ENCODE measurements around the gene KRT71. TPM values are rescaled to one million over a fixed set of nuclear protein-coding genes. Genes with fewer than 3 reads are reported as not detected.

Gene KRT71
- total RNA-seq, 4 donors from 2014 or later = not detected

DNA sequence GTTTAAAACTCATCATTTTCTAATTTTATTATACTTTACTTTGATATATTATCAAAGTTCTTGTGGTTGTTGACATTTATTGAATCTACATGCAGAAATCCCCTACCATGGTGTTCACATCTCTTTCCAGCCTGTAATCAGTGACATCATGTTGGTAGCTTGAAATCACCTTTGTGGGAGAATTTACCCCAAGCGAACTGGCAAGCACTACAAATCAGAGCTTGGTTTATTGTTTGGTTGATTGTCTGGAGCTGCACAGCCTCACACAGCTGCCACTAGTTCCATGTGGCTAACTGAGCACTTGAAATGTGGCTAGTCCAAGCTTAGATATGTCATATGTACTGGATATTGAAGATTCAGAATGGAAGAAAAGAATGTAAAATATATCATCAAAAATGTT is 17.4 kb downstream of the KRT71 start:
- intact Hi-C loops (cut with DNase I) = no loop called here
- no peak for DNase-seq
- 17% methylated on average over 1 of the region's 1 CpG for WGBS, 2 donors
- Histone ChIP-seq H3K27me3 (no peaks in the 10 kb centered on the region), H3K9me3 (no peaks in the 10 kb centered on the region), H3K36me3 (no peaks in the 10 kb centered on the region), H3K4me3 (no peak overlapping the region), H3K27ac (no peak overlapping the region), H3K4me1 (peaks cover 0 to 27% (median 15%) of the 10 kb centered on the region in 3 donors)
- TF ChIP-seq, protein P1, sequence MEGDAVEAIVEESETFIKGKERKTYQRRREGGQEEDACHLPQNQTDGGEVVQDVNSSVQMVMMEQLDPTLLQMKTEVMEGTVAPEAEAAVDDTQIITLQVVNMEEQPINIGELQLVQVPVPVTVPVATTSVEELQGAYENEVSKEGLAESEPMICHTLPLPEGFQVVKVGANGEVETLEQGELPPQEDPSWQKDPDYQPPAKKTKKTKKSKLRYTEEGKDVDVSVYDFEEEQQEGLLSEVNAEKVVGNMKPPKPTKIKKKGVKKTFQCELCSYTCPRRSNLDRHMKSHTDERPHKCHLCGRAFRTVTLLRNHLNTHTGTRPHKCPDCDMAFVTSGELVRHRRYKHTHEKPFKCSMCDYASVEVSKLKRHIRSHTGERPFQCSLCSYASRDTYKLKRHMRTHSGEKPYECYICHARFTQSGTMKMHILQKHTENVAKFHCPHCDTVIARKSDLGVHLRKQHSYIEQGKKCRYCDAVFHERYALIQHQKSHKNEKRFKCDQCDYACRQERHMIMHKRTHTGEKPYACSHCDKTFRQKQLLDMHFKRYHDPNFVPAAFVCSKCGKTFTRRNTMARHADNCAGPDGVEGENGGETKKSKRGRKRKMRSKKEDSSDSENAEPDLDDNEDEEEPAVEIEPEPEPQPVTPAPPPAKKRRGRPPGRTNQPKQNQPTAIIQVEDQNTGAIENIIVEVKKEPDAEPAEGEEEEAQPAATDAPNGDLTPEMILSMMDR (IDR thresholded peaks at IDR 0.05) = no peak
- TF ChIP-seq POLR2A (IDR thresholded peaks at IDR 0.05) = no peak

DNA sequence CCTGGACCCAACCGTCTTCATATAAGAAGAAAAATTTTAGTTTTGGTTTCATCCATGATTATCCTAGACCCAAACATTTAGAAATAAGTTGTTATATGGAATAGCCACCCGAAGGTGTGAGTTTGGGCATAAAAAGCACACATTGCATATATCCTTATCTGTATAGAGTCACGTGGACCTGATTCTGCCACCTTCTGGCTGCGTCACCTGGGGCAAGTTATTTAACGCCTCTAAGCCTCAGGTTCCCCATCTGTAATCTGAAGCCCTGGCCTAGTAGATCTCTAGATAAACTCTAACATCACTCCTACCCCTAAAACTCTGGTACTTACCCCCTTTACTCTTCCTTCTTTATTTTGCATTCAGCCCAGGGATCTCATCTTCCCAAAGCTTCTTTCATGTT is 18.5 kb downstream of the KRT71 start:
- no peak for DNase-seq
- H3K36me3 ChIP-seq = no peaks in the 10 kb centered on the region
- WGBS, 2 donors = 71 to 72% methylated on average over 5 of the region's 5 CpGs

DNA sequence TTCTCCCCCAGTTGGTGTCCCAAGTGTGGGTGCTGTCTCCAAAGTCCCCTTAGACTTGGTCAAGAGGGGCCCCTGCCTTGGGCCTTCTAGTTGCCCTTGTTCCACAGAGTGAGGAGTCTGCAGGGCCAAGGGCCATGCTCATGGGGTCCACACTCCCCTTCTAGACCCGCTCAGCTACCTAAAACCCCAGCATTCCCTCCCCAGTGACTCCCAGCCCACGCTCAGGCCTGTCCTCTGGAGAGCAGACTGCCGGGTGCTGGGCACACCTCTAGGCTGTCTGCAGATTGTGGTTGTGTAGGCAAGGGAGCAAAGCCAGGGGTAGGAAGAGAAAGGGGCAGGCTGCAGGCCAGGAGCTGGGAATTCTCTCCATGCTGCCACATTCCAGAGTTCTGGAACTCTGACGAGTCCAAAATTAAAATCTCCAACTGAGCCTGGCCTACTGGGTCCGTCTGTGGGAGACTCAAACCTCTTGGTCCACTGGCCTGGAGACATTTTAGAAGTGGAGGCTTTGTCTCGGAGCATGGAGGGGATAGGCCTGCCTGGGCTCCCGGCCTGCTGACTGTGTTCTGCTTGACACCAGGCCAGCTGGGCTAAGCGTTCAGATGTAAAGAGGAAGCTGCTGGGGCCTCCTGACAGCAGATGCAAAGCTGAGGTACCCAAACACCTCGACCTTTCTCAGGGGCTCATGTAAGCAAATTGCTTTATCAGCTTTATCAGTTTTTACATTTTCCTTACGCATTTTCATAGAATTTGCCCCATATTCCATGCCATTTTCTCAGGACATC is 19.1 kb downstream of the KRT71 start:
- Histone ChIP-seq H3K4me3 (no peak overlapping the region), H3K4me1 (peaks cover 0 to 10% (median 5%) of the 10 kb centered on the region in 3 donors), H3K27ac (no peak overlapping the region), H3K36me3 (no peaks in the 10 kb centered on the region), H3K27me3 (no peaks in the 10 kb centered on the region), H3K9me3 (no peaks in the 10 kb centered on the region)
- intact Hi-C loops (cut with DNase I) = no loop called here
- no peak for DNase-seq
- WGBS, 2 donors = 47 to 49% methylated on average over 6 to 7 of the region's 10 CpGs
- no peak for TF ChIP-seq POLR2A (IDR thresholded peaks at IDR 0.05)
- TF ChIP-seq, protein P1 (IDR thresholded peaks at IDR 0.05) = no peak

More for the DNA sequence above, 18.5 kb downstream of the KRT71 start:
- H3K27me3 ChIP-seq = no peaks in the 10 kb centered on the region
- no peaks in the 10 kb centered on the region for H3K9me3 ChIP-seq
- no peak overlapping the region for H3K4me3 ChIP-seq
- intact Hi-C loops (cut with DNase I) = no loop called here
- H3K27ac ChIP-seq = no peak overlapping the region
- TF ChIP-seq, protein P1 (IDR thresholded peaks at IDR 0.05) = no peak
- TF ChIP-seq POLR2A (IDR thresholded peaks at IDR 0.05) = no peak
- H3K4me1 ChIP-seq = peaks cover 0 to 16% (median 9%) of the 10 kb centered on the region in 3 donors

DNA sequence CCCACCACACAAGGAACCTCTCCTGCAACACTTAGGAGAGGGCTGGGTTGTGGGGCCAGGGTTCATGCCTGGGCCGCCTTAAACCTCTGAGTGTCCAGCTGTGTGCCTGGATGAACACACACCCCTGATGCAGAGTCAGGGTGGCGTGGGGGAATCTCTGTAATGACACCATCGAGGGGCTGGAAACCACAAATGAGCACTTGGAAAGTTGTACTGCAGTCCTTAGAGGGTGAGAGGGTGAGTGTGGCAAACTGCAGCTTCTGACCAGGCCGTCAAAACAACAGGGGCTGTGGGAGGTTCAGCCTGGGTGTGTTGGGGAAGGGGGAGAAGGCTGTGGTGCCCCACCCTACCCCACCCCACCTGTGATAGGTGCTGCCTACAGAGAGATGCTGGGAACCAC is 20.3 kb downstream of the KRT71 start:
- no peak overlapping the region for H3K27ac ChIP-seq
- intact Hi-C loops (cut with DNase I) = no loop called here
- TF ChIP-seq, protein P1 (IDR thresholded peaks at IDR 0.05) = no peak
- TF ChIP-seq POLR2A (IDR thresholded peaks at IDR 0.05) = no peak
- no peaks in the 10 kb centered on the region for H3K36me3 ChIP-seq
- H3K9me3 ChIP-seq = no peaks in the 10 kb centered on the region
- 60 to 78% methylated on average over 1 to 4 of the region's 4 CpGs for WGBS, 2 donors
- peaks cover 0 to 7% (median 0%) of the 10 kb centered on the region in 3 donors for H3K4me1 ChIP-seq
- DNase-seq = no peak
- no peak overlapping the region for H3K4me3 ChIP-seq
- H3K27me3 ChIP-seq = no peaks in the 10 kb centered on the region

DNA sequence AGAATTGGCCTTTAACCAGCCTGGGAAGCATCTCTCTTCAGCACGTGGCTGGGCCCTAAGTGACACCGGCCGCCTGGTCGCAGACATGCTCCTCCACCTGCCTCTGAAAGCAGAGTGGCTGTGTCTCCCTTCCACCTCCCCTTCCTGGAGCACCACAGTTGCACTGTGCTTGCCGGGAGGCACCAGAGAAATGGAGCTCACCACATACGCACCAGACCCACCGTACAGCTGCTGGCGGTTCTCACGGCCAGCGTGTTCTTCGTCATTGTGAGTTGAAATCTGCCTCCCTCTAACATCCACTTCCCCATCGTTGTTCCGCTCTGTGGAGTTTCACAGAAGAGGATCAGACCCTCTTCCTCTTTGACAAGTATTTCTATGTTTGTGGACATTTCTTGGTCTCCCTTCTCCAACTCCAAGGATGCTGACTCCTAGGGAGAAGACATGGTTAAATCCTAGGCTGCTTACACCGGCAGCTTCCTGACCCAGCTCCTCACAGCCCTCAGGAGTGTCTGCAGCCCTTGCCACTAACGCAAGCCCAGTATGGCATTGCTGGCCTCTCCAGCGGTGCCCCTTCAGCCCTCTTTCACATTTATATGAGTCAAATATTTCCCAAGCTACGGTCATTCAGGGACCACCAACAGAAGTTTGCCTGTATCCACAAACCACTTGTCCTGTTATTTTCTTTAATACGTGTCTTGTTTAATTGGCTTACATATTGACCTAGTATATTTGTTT is 21.2 kb downstream of the KRT71 start:
- intact Hi-C loops (cut with DNase I) = no loop called here
- Histone ChIP-seq H3K4me3 (no peak overlapping the region), H3K9me3 (no peaks in the 10 kb centered on the region), H3K36me3 (no peaks in the 10 kb centered on the region), H3K27me3 (no peaks in the 10 kb centered on the region), H3K27ac (no peak overlapping the region), H3K4me1 (peaks cover 0 to 4% (median 0%) of the 10 kb centered on the region in 3 donors)
- DNase-seq = no peak
- no peak for TF ChIP-seq POLR2A (IDR thresholded peaks at IDR 0.05)
- TF ChIP-seq, protein P1 (IDR thresholded peaks at IDR 0.05) = no peak
- 69 to 76% methylated on average over 17 to 18 of the region's 18 CpGs for WGBS, 2 donors
